Sigmoid colon (tissue), 4 donors: ENCODE data around the gene LMO2.

Experiments
- EP300 ChIP-seq, 4 donors: sonication (generic); formaldehyde crosslinking; IDR thresholded peaks; one replicate each; pipeline ENCODE4 v1.6.1; 2017; ENCODE audit warnings: antibody characterized with exemption in 4 of 4
- POLR2A ChIP-seq, 2 donors: fragments of 450-650 bp; IDR thresholded peaks; one replicate each; pipeline ENCODE4 v1.6.1; 2016; ENCODE audit warnings: antibody characterized with exemption in 2 of 2, mild to moderate bottlenecking in 2 of 2, moderate library complexity in 2 of 2
- TF ChIP-seq, protein P1 (sequence below), 4 experiments: fragments of 450-650 bp in 3 of 4; fragments of 200-600 bp in 1 of 4; IDR thresholded peaks; one replicate each; pipeline ENCODE4 v1.5.1; 2016 to 2019; ENCODE audit warnings: antibody characterized with exemption in 4 of 4, mild to moderate bottlenecking in 3 of 4, moderate library complexity in 2 of 4

DNA sequence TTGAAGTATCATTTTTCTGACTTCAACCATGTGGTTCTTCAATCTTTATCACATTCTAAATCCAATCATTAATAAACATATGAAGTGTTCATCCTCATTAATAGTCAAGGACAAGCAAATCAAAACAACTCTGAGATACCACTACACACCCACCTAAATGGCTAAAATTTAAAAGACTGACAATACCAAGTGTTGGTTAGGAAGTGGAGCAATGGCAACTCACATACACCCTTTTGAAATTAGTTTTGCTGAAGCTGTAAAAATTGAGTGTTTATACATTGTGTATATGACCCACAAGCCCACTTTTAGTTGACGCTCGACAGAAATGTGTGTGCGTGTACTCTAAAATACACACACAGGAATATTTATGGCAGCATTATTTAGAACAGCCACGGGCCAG lies 36.7 kb upstream of the LMO2 start:
- no peak for TF ChIP-seq EP300 (IDR thresholded peaks at IDR 0.05)
- TF ChIP-seq, protein P1, sequence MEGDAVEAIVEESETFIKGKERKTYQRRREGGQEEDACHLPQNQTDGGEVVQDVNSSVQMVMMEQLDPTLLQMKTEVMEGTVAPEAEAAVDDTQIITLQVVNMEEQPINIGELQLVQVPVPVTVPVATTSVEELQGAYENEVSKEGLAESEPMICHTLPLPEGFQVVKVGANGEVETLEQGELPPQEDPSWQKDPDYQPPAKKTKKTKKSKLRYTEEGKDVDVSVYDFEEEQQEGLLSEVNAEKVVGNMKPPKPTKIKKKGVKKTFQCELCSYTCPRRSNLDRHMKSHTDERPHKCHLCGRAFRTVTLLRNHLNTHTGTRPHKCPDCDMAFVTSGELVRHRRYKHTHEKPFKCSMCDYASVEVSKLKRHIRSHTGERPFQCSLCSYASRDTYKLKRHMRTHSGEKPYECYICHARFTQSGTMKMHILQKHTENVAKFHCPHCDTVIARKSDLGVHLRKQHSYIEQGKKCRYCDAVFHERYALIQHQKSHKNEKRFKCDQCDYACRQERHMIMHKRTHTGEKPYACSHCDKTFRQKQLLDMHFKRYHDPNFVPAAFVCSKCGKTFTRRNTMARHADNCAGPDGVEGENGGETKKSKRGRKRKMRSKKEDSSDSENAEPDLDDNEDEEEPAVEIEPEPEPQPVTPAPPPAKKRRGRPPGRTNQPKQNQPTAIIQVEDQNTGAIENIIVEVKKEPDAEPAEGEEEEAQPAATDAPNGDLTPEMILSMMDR (IDR thresholded peaks at IDR 0.05), result no peak
- TF ChIP-seq POLR2A (IDR thresholded peaks at IDR 0.05), result no peak
